Activated CD8-positive, alpha-beta memory T cell treated with anti-CD3 and anti-CD28 coated beads, Interleukin-2, amount 10 ng/mL, durations not matched to agents 7 days and 5 days (primary cell): ENCODE data around the gene LRRC14B. TPM values are rescaled to one million over a fixed set of nuclear protein-coding genes. Genes with fewer than 3 reads are reported as not detected.
A peak's percentile ranks its signal among the peaks of the same experiment; 100 is the strongest.
"Not testable (repeated sequence)": the region's sequence is repeated elsewhere in the genome, so short reads cannot be mapped to it uniquely, and the experiment has no call there.

Experiments
- ATAC-seq: fragments of 150-1000 bp; cut with Tn5 transposase; one replicate; pipeline ENCODE4 v1.10.0; 2021; ENCODE audit warnings: moderate library complexity
- CTCF ChIA-PET: fragments of 350-600 bp; sonication (Branson Sonifier 250); formaldehyde crosslinking; loops from one replicate; lab custom pipeline; 2021; ENCODE audit warnings: antibody characterized with exemption; lab: Charles Lee
- DNase-seq: peaks from one replicate; pipeline ENCODE4 v3.0.0-alpha.2; 2020
- H3K27ac Mint-ChIP-seq: one replicate; pipeline ENCODE4 v1.8.0; 2021; ENCODE audit warnings: mild to moderate bottlenecking, mixed read lengths
- H3K27me3 Mint-ChIP-seq: one replicate; pipeline ENCODE4 v1.8.0; 2021; ENCODE audit warnings: mixed read lengths
- H3K36me3 Mint-ChIP-seq: one replicate; pipeline ENCODE4 v1.8.0; 2021; ENCODE audit warnings: mild to moderate bottlenecking, mixed read lengths
- H3K4me1 Mint-ChIP-seq: one replicate; pipeline ENCODE4 v1.8.0; 2021; ENCODE audit warnings: mixed read lengths
- H3K4me3 Mint-ChIP-seq: one replicate; pipeline ENCODE4 v1.8.0; 2021; ENCODE audit warnings: mild to moderate bottlenecking, moderate library complexity, mixed read lengths
- H3K9me3 Mint-ChIP-seq: one replicate; pipeline ENCODE4 v1.8.0; 2022; ENCODE audit warnings: low read depth, mixed read lengths
- total RNA-seq, 2 experiments: library from RNA; stranded (reverse); gene quantifications; one replicate each; pipeline ENCODE4 v1.2.3, GENCODE V29; 2021

Gene LRRC14B
- total RNA-seq, 2 experiments from 2014 or later: not detected

DNA sequence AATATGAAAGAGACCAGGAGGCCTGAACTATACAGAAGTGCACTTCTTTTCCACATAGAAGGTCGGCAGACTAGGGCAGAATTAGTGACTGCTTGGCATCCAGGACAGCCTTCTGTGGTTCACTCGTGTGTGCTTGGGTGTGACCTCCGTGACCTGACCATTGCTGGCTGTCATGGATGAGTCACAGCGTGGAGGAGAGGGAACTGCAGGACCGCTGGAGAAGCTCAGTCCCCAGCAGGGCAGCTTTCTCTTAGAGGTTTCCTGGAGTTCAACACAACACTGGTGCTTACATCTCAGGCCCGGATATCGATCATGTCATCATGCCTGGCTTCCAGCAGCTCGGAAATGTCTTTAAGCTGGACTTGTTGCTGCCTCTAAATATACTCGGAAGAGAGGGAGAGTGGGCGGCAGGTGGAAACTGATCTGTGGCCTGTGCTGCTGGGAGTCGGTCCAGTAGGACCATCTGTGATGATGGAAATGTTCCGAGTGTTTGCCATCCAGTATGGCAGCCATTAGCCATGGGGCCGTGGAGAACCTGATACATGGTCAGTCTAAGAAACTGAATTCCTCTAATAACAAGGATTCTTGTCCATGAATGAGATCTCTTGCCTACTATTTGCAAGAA lies 49.9 kb downstream of the LRRC14B start:
- ATAC-seq, H3K27me3 Mint-ChIP-seq, CTCF ChIA-PET, DNase-seq, H3K9me3 Mint-ChIP-seq, H3K27ac Mint-ChIP-seq, H3K4me3 Mint-ChIP-seq: not testable (repeated sequence)
- Mint-ChIP-seq H3K36me3 (peaks cover 62% of the 10 kb centered on the region), H3K4me1 (peaks cover 12% of the 10 kb centered on the region)

- peaks cover 12% of the 10 kb centered on the region for H3K4me1 Mint-ChIP-seq
- CTCF ChIA-PET, H3K9me3 Mint-ChIP-seq, H3K27me3 Mint-ChIP-seq, H3K4me3 Mint-ChIP-seq, DNase-seq, ATAC-seq: not testable (repeated sequence)
- H3K27ac Mint-ChIP-seq: peak overlapping the region; percentile 71
- peaks cover 79% of the 10 kb centered on the region for H3K36me3 Mint-ChIP-seq
These were observed 52.5 kb downstream of the LRRC14B start for GRCh38 chr5:243683-244367.

DNA sequence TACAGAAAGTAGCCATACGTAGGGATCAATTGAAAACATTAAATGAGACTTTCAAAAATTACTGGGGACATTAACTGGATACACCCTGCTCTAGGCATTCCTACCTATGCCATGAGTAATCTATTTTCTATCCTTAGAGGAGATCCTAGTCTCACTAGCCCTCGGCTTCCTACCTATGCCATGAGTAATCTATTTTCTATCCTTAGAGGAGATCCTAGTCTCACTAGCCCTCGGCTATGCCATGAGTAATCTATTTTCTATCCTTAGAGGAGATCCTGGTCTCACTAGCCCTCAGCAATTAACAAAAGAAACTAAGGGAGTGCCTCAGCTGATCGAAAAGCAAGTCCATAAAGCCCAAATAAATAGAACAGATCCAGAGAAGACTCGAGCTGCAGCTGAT lies 54.4 kb downstream of the LRRC14B start:
- CTCF ChIA-PET: interaction anchor here (0.9 to 1.5 kb wide), 2 partner anchors 29 to 201 kb away, joined by 3 to 4 read pairs; no protein-coding TSS in a partner anchor
- not testable (repeated sequence) for H3K9me3 Mint-ChIP-seq, H3K4me3 Mint-ChIP-seq, H3K27ac Mint-ChIP-seq, DNase-seq, ATAC-seq, H3K27me3 Mint-ChIP-seq
- Mint-ChIP-seq H3K4me1 (peaks cover 12% of the 10 kb centered on the region), H3K36me3 (peaks cover 76% of the 10 kb centered on the region)

Other genes with a start within 250 kb of the LRRC14B start
- not detected for gene PLEKHG4B, start 99.3 kb upstream of the LRRC14B start, total RNA-seq
- 1 to 10 TPM; 4.8 to 6.2 TPM for gene CCDC127, start 26.7 kb downstream of the LRRC14B start, total RNA-seq
- 100 to 1,000 TPM; 201 TPM for gene SDHA, start 26.8 kb downstream of the LRRC14B start, total RNA-seq
- 100 to 1,000 TPM in 1 of 2 experiments, 10 to 100 TPM in 1; 81.7 to 101 TPM for gene PDCD6, start 80.2 kb downstream of the LRRC14B start, total RNA-seq
- gene AHRR, start 130.2 kb downstream of the LRRC14B start, total RNA-seq: 10 to 100 TPM; 56.8 to 64.0 TPM